HG02610 (cell line): ENCODE measurements around the gene AHNAK.

Experiments used
- ATAC-seq: cut with Tn5 transposase; IDR thresholded peaks from one replicate; pipeline ENCODE4 v1.9.1; 2021; ENCODE audit warnings: mild to moderate bottlenecking, moderate library complexity; ENCODE audit not compliant: unreplicated experiment

The AHNAK gene

GRCh38 chr11:62439785-62440602 is 106.6 kb downstream of the AHNAK start:
- no peak for ATAC-seq

- no peak for ATAC-seq
Observed at GRCh38 chr11:62438641-62439040, 108.0 kb downstream of the AHNAK start.

- no peak for ATAC-seq
Observed at GRCh38 chr11:62437616-62438015, 109.0 kb downstream of the AHNAK start.

- no peak for ATAC-seq
Observed at GRCh38 chr11:62435846-62436660, 110.6 kb downstream of the AHNAK start.

GRCh38 chr11:62433904-62434276 is 112.7 kb downstream of the AHNAK start:
- ATAC-seq: no peak

GRCh38 chr11:62433141-62433903 is 113.3 kb downstream of the AHNAK start:
- ATAC-seq: no peak

- ATAC-seq: no peak
Observed at GRCh38 chr11:62432695-62433094, 113.9 kb downstream of the AHNAK start.

GRCh38 chr11:62431171-62431901 is 115.3 kb downstream of the AHNAK start:
- ATAC-seq: no peak

GRCh38 chr11:62430425-62430824 is 116.2 kb downstream of the AHNAK start:
- no peak for ATAC-seq

GRCh38 chr11:62428871-62429560 is 117.6 kb downstream of the AHNAK start:
- ATAC-seq: no peak

- ATAC-seq: no peak
Observed at GRCh38 chr11:62427630-62428233, 118.9 kb downstream of the AHNAK start.

- no peak for ATAC-seq
Observed at GRCh38 chr11:62423012-62423411, 123.6 kb downstream of the AHNAK start.

GRCh38 chr11:62421996-62422395 is 124.6 kb downstream of the AHNAK start:
- no peak for ATAC-seq

GRCh38 chr11:62420882-62421281 is 125.7 kb downstream of the AHNAK start:
- ATAC-seq: no peak

- no peak for ATAC-seq
Observed at GRCh38 chr11:62419943-62420342, 126.7 kb downstream of the AHNAK start.

GRCh38 chr11:62419314-62419929 is 127.2 kb downstream of the AHNAK start:
- no peak for ATAC-seq

GRCh38 chr11:62418733-62419132 is 127.9 kb downstream of the AHNAK start, which contains the start of gene SCGB1A1:
Gene SCGB1A1 (plus strand): TSS chr11:62419033. CDS start chr11:62419096, 63 bp downstream.
- ATAC-seq: no peak

- ATAC-seq: no peak
Observed at GRCh38 chr11:62418136-62418535, 128.5 kb downstream of the AHNAK start.

GRCh38 chr11:62416596-62416995 is 130.0 kb downstream of the AHNAK start:
- no peak for ATAC-seq
